Activated CD4-positive, alpha-beta T cell treated with anti-CD3 and anti-CD28 coated beads for 36 hours (primary cell): ENCODE results near the gene RNF168. TPM values are rescaled to one million over a fixed set of nuclear protein-coding genes. Genes with fewer than 3 reads are reported as not detected.
"Not testable (repeated sequence)": the region's sequence is repeated elsewhere in the genome, so short reads cannot be mapped to it uniquely, and the experiment has no call there.

ENCODE experiments used
- ATAC-seq: fragments of 200-7000 bp; cut with Tn5 transposase; one replicate; pipeline ENCODE4 v1.10.0; 2021; ENCODE audit warnings: mild to moderate bottlenecking, moderate library complexity
- CTCF ChIA-PET: fragments of 350-600 bp; sonication (Branson Sonifier 250); formaldehyde crosslinking; loops from one replicate; lab custom pipeline; 2021; ENCODE audit warnings: antibody characterized with exemption; lab: Charles Lee
- POLR2A ChIA-PET: fragments of 350-600 bp; sonication (Branson Sonifier 250); formaldehyde crosslinking; loops from one replicate; lab custom pipeline; 2021; ENCODE audit warnings: antibody characterized with exemption, inconsistent platforms; lab: Charles Lee
- DNase-seq: peaks from one replicate; pipeline ENCODE4 v3.0.0-alpha.2; 2020
- H3K27ac Mint-ChIP-seq: one replicate; pipeline ENCODE4 v1.8.0; 2021; ENCODE audit warnings: mixed read lengths
- H3K27me3 Mint-ChIP-seq: one replicate; pipeline ENCODE4 v1.8.0; 2021; ENCODE audit warnings: mixed read lengths
- H3K36me3 Mint-ChIP-seq: one replicate; pipeline ENCODE4 v1.8.0; 2021; ENCODE audit warnings: low read depth, mixed read lengths
- H3K4me1 Mint-ChIP-seq: one replicate; pipeline ENCODE4 v1.8.0; 2021; ENCODE audit warnings: mixed read lengths
- H3K4me3 Mint-ChIP-seq: one replicate; pipeline ENCODE4 v1.8.0; 2021; ENCODE audit warnings: mild to moderate bottlenecking, moderate library complexity, mixed read lengths
- H3K9me3 Mint-ChIP-seq: one replicate; pipeline ENCODE4 v1.8.0; 2021; ENCODE audit warnings: low read depth, mixed read lengths
- intact Hi-C, 2 experiments: fragments of 100-400 bp; cut with DNase I in 1 of 2; cut with micrococcal nuclease in 1 of 2; formaldehyde crosslinking; loops; one replicate each; pipeline versions ENCODE4 v1.14.2 to v1.15.1; 2022 to 2024; cut with DNase I, micrococcal nuclease
- total RNA-seq, 2 experiments: library from RNA; stranded (reverse); gene quantifications; one replicate each; pipeline ENCODE4 v1.2.3, GENCODE V29; 2021

RNF168 gene
- 10 to 100 TPM; 20.8 to 21.8 TPM for total RNA-seq

GRCh38 chr3:196503196-196504076 is at the start of gene RNF168:
RNF168 (minus strand) TSS chr3:196503768; CDS start chr3:196503173, 595 bp downstream.
- DNase-seq = peak; percentile 96
- Mint-ChIP-seq H3K4me3 (peak within 1 kb of the TSS; percentile 96), H3K4me1 (peaks cover 23% of the 10 kb centered on the region), H3K36me3 (peaks cover 28% of the 10 kb centered on the region), H3K27ac (peak within 1 kb of the TSS; percentile 97), H3K9me3 (peaks cover 8% of the 10 kb centered on the region), H3K27me3 (no peaks in the 10 kb centered on the region)
- intact Hi-C loops = loop anchor here (1.0 to 5.0 kb wide), 19 partner anchors 19 to 961 kb away; partner anchors contain the start of genes UBXN7 (in 2 of the 2), CEP19 (in 1 of the 2), DYNLT2B (in 1 of the 2) and FBXO45 (in 1 of the 2)
- POLR2A ChIA-PET = interaction anchor here (1.0 kb wide), 1 partner anchor 237 kb away, joined by 3 read pairs; no protein-coding TSS in a partner anchor
- CTCF ChIA-PET = interaction anchor here (0.6 to 3.1 kb wide), 4 partner anchors 15 to 25 kb away, joined by 3 to 10 read pairs (median 6); no protein-coding TSS in a partner anchor
- ATAC-seq = peak; percentile 80

- Mint-ChIP-seq H3K27ac (no peak overlapping the region), H3K4me1 (no peaks in the 10 kb centered on the region), H3K9me3 (peaks cover 11% of the 10 kb centered on the region), H3K4me3 (no peak overlapping the region), H3K36me3 (peaks cover 11% of the 10 kb centered on the region), H3K27me3 (no peaks in the 10 kb centered on the region)
- POLR2A ChIA-PET = no interaction called here
- no peak for ATAC-seq
- DNase-seq = no peak
- CTCF ChIA-PET = interaction anchor here (2.4 kb wide), 1 partner anchor 16 kb away, joined by 8 read pairs; the partner anchor contains the start of genes FBXO45 and WDR53
- intact Hi-C loops = no loop called here
Measured at GRCh38 chr3:196552253-196552652, 48.7 kb upstream of the RNF168 start.

GRCh38 chr3:196550172-196550571 is 46.6 kb upstream of the RNF168 start:
- intact Hi-C loops, H3K4me3 Mint-ChIP-seq, ATAC-seq: not testable (repeated sequence)

GRCh38 chr3:196549312-196549711 is 45.7 kb upstream of the RNF168 start:
- intact Hi-C loops, H3K4me3 Mint-ChIP-seq, ATAC-seq, H3K27me3 Mint-ChIP-seq, H3K4me1 Mint-ChIP-seq, H3K27ac Mint-ChIP-seq, DNase-seq, POLR2A ChIA-PET, H3K36me3 Mint-ChIP-seq: not testable (repeated sequence)
- CTCF ChIA-PET = interaction anchor here (0.7 kb wide), 1 partner anchor 67 kb away, joined by 3 read pairs; no protein-coding TSS in a partner anchor
- H3K9me3 Mint-ChIP-seq = peaks cover 11% of the 10 kb centered on the region

More at GRCh38 chr3:196550172-196550571, 46.6 kb upstream of the RNF168 start:
- DNase-seq, H3K36me3 Mint-ChIP-seq, POLR2A ChIA-PET, H3K27me3 Mint-ChIP-seq, H3K27ac Mint-ChIP-seq, H3K4me1 Mint-ChIP-seq: not testable (repeated sequence)
- CTCF ChIA-PET = interaction anchor here (0.7 to 2.1 kb wide), 3 partner anchors 12 to 67 kb away, joined by 3 to 7 read pairs (median 5); no protein-coding TSS in a partner anchor
- H3K9me3 Mint-ChIP-seq = peaks cover 11% of the 10 kb centered on the region

GRCh38 chr3:196547067-196547466 is 43.5 kb upstream of the RNF168 start:
- ATAC-seq = no peak
- no peaks in the 10 kb centered on the region for H3K4me1 Mint-ChIP-seq
- ChIA-PET POLR2A (no interaction called here), CTCF (interaction anchor here (0.8 kb wide), 1 partner anchor 13 kb away, joined by 3 read pairs; no protein-coding TSS in a partner anchor)
- no peak overlapping the region for H3K4me3 Mint-ChIP-seq
- no peaks in the 10 kb centered on the region for H3K27me3 Mint-ChIP-seq
- no peak for DNase-seq
- no peaks in the 10 kb centered on the region for H3K36me3 Mint-ChIP-seq
- H3K9me3 Mint-ChIP-seq = peaks cover 11% of the 10 kb centered on the region
- no peak overlapping the region for H3K27ac Mint-ChIP-seq
- intact Hi-C loops = no loop called here

- intact Hi-C loops = no loop called here
- H3K27me3 Mint-ChIP-seq = no peaks in the 10 kb centered on the region
- H3K4me1 Mint-ChIP-seq = no peaks in the 10 kb centered on the region
- ATAC-seq (no peak), DNase-seq (no peak)
- POLR2A ChIA-PET = no interaction called here
- no peak overlapping the region for H3K4me3 Mint-ChIP-seq
- no peak overlapping the region for H3K27ac Mint-ChIP-seq
- H3K36me3 Mint-ChIP-seq = no peaks in the 10 kb centered on the region
- peaks cover 11% of the 10 kb centered on the region for H3K9me3 Mint-ChIP-seq
- CTCF ChIA-PET = interaction anchor here (0.8 kb wide), 1 partner anchor 13 kb away, joined by 3 read pairs; no protein-coding TSS in a partner anchor
Measured at GRCh38 chr3:196546537-196546936, 43.0 kb upstream of the RNF168 start.

- DNase-seq (no peak), ATAC-seq (no peak)
- peaks cover 5% of the 10 kb centered on the region for H3K9me3 Mint-ChIP-seq
- no peak overlapping the region for H3K4me3 Mint-ChIP-seq
- no peaks in the 10 kb centered on the region for H3K4me1 Mint-ChIP-seq
- CTCF ChIA-PET = interaction anchor here (1.1 to 1.6 kb wide), 2 partner anchors 16 to 23 kb away, joined by 3 to 5 read pairs; partner anchors contain the start of genes FBXO45 and WDR53
- POLR2A ChIA-PET = no interaction called here
- intact Hi-C loops = no loop called here
- no peaks in the 10 kb centered on the region for H3K27me3 Mint-ChIP-seq
- no peak overlapping the region for H3K27ac Mint-ChIP-seq
- no peaks in the 10 kb centered on the region for H3K36me3 Mint-ChIP-seq
Measured at GRCh38 chr3:196544491-196544992, 41.0 kb upstream of the RNF168 start.

GRCh38 chr3:196541684-196542445 is 38.3 kb upstream of the RNF168 start:
- ChIA-PET CTCF (interaction anchor here (0.6 to 1.1 kb wide), 4 partner anchors 13 to 154 kb away, joined by 3 to 6 read pairs (median 4); no protein-coding TSS in a partner anchor), POLR2A (no interaction called here)
- Mint-ChIP-seq H3K36me3 (no peaks in the 10 kb centered on the region), H3K9me3 (no peaks in the 10 kb centered on the region), H3K4me3 (no peak overlapping the region), H3K27ac (no peak overlapping the region), H3K27me3 (no peaks in the 10 kb centered on the region), H3K4me1 (no peaks in the 10 kb centered on the region)
- DNase-seq = no peak
- intact Hi-C loops = no loop called here
- no peak for ATAC-seq

GRCh38 chr3:196537319-196537984 is 33.9 kb upstream of the RNF168 start:
- Mint-ChIP-seq H3K4me3 (no peak overlapping the region), H3K4me1 (no peaks in the 10 kb centered on the region), H3K9me3 (no peaks in the 10 kb centered on the region), H3K36me3 (no peaks in the 10 kb centered on the region), H3K27ac (no peak overlapping the region), H3K27me3 (peaks cover 2% of the 10 kb centered on the region)
- ATAC-seq (no peak), DNase-seq (peak; percentile 83)
- ChIA-PET POLR2A (interaction anchor here (0.6 kb wide), 1 partner anchor 34 kb away, joined by 3 read pairs; no protein-coding TSS in a partner anchor), CTCF (interaction anchor here (0.6 to 3.9 kb wide), 7 partner anchors 9 to 405 kb away, joined by 3 to 20 read pairs (median 3); partner anchors contain the start of gene NCBP2)
- intact Hi-C loops = loop anchor here (1.0 to 5.0 kb wide), 3 partner anchors 70 to 150 kb away; no protein-coding TSS in a partner anchor

GRCh38 chr3:196533260-196533681 is 29.7 kb upstream of the RNF168 start:
- H3K36me3 Mint-ChIP-seq = no peaks in the 10 kb centered on the region
- H3K4me3 Mint-ChIP-seq = no peak overlapping the region
- intact Hi-C loops = no loop called here
- CTCF ChIA-PET = interaction anchor here (1.1 kb wide), 1 partner anchor 14 kb away, joined by 3 read pairs; no protein-coding TSS in a partner anchor
- H3K9me3 Mint-ChIP-seq = peaks cover 2% of the 10 kb centered on the region
- no peak for DNase-seq
- ATAC-seq = no peak
- H3K27ac Mint-ChIP-seq = no peak overlapping the region
- POLR2A ChIA-PET = no interaction called here
- H3K4me1 Mint-ChIP-seq = no peaks in the 10 kb centered on the region
- peaks cover 2% of the 10 kb centered on the region for H3K27me3 Mint-ChIP-seq
